Ishikawa (cell line): ENCODE data around the gene OR2M5.

Experiments used
- EP300 ChIP-seq: IDR thresholded peaks from 2 replicates; pipeline ENCODE4 v1.6.1; 2012; ENCODE audit warnings: borderline replicate concordance
- FOXM1 ChIP-seq: IDR thresholded peaks from 2 replicates; pipeline ENCODE4 v1.6.1; 2012; ENCODE audit warnings: low read depth, borderline replicate concordance
- NFIC ChIP-seq: IDR thresholded peaks from 2 replicates; pipeline ENCODE4 v1.6.1; 2012
- TEAD4 ChIP-seq: IDR thresholded peaks from 2 replicates; pipeline ENCODE4 v1.6.1; 2012
- YY1 ChIP-seq: IDR thresholded peaks from 2 replicates; pipeline ENCODE4 v1.6.1; 2012; ENCODE audit warnings: low read depth
- ZBTB7A ChIP-seq: IDR thresholded peaks from 2 replicates; pipeline ENCODE4 v1.6.1; 2012; ENCODE audit warnings: low read depth
- TF ChIP-seq, protein P1 (sequence below): IDR thresholded peaks from 2 replicates; pipeline ENCODE4 v1.6.1; 2012; ENCODE audit warnings: low read depth, mild to moderate bottlenecking
- TF ChIP-seq, protein P2 (sequence below): IDR thresholded peaks from 2 replicates; pipeline ENCODE4 v1.6.1; 2012

DNA sequence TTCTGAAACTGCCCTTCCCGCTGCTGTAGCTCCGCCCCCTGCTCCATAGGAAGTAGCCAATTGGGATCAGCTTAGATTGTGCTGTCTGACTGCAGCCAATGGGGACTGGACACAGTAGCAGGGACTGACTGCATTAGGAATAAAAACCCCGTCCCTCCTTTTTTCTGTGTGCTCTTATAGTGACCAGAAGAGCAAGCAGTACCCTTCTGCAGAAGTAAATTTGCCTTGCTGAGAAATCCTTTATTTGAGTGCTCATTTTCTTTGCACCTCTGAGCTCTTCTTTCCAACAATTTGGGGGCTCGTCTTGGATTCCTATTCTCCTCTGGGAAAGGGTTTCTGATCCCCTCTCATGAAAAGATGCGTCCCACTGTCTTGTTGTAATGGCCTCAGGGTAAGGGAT is 33.8 kb upstream of the OR2M5 start:
- TF ChIP-seq, protein P1, sequence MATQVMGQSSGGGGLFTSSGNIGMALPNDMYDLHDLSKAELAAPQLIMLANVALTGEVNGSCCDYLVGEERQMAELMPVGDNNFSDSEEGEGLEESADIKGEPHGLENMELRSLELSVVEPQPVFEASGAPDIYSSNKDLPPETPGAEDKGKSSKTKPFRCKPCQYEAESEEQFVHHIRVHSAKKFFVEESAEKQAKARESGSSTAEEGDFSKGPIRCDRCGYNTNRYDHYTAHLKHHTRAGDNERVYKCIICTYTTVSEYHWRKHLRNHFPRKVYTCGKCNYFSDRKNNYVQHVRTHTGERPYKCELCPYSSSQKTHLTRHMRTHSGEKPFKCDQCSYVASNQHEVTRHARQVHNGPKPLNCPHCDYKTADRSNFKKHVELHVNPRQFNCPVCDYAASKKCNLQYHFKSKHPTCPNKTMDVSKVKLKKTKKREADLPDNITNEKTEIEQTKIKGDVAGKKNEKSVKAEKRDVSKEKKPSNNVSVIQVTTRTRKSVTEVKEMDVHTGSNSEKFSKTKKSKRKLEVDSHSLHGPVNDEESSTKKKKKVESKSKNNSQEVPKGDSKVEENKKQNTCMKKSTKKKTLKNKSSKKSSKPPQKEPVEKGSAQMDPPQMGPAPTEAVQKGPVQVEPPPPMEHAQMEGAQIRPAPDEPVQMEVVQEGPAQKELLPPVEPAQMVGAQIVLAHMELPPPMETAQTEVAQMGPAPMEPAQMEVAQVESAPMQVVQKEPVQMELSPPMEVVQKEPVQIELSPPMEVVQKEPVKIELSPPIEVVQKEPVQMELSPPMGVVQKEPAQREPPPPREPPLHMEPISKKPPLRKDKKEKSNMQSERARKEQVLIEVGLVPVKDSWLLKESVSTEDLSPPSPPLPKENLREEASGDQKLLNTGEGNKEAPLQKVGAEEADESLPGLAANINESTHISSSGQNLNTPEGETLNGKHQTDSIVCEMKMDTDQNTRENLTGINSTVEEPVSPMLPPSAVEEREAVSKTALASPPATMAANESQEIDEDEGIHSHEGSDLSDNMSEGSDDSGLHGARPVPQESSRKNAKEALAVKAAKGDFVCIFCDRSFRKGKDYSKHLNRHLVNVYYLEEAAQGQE = no peak
- TF ChIP-seq TEAD4 = no peak
- TF ChIP-seq, protein P2, sequence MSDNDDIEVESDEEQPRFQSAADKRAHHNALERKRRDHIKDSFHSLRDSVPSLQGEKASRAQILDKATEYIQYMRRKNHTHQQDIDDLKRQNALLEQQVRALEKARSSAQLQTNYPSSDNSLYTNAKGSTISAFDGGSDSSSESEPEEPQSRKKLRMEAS = no peak
- no peak for TF ChIP-seq EP300
- no peak for TF ChIP-seq FOXM1
- TF ChIP-seq YY1 = no peak
- no peak for TF ChIP-seq NFIC
- TF ChIP-seq ZBTB7A = no peak
